Esophagus squamous epithelium (tissue), 5 donors: Measurements from ENCODE around the gene RBCK1. TPM values are rescaled to one million over a fixed set of nuclear protein-coding genes. Genes with fewer than 3 reads are reported as not detected.

Source experiments
- DNase-seq: peaks from one replicate; lab custom pipeline; 2025; lab: John Stamatoyannopoulos, UW
- H3K27ac ChIP-seq, 4 donors: fragments of 200-600 bp; sonication (generic); one replicate each; pipeline ENCODE4 v1.5.1; 2016 to 2019; ENCODE audit warnings: mild to moderate bottlenecking in 1 of 4
- H3K27me3 ChIP-seq, 4 donors: fragments of 200-600 bp; sonication (generic); 1 replicate in 3 of 4; 2 replicates in 1 of 4; pipeline versions ENCODE4 v1.5.1 to v1.6.0; 2017 to 2021; ENCODE audit warnings: antibody characterized with exemption in 1 of 4
- H3K36me3 ChIP-seq, 3 donors: fragments of 200-600 bp; sonication (generic); one replicate each; pipeline ENCODE4 v1.5.1; 2016 to 2019
- H3K4me1 ChIP-seq, 3 donors: fragments of 200-600 bp; sonication (generic); one replicate each; pipeline ENCODE4 v1.5.1; 2017 to 2019
- H3K4me3 ChIP-seq, 4 donors: fragments of 200-600 bp; sonication (generic); 1 replicate in 3 of 4; 2 replicates in 1 of 4; pipeline ENCODE4 v1.5.1; 2016 to 2019; ENCODE audit warnings: mild to moderate bottlenecking in 2 of 4, moderate library complexity in 1 of 4
- H3K9me3 ChIP-seq, 3 donors: fragments of 200-600 bp; sonication (generic); one replicate each; pipeline ENCODE4 v1.5.1; 2016 to 2019
- POLR2A ChIP-seq, 4 donors: fragments of 450-650 bp; IDR thresholded peaks; one replicate each; pipeline ENCODE4 v1.6.1; 2017; ENCODE audit warnings: antibody characterized with exemption in 4 of 4, mild to moderate bottlenecking in 4 of 4, moderate library complexity in 3 of 4
- WGBS, 2 donors: methylation state at CpG; one replicate each; pipeline ENCODE4 v1.1.5; 2018; 5-methylcytosine and 5-hydroxymethylcytosine counted together
- intact Hi-C: fragments of 100-400 bp; cut with DNase I; formaldehyde crosslinking; loops from one replicate; pipeline ENCODE4 v1.15.0; 2022
- total RNA-seq, 4 donors: library from RNA; depleted of rRNA; stranded (reverse); fragments of >200 nt; gene quantifications; one replicate each; pipeline ENCODE4 v1.1.0, GENCODE V29; 2016
- TF ChIP-seq, protein P1 (sequence below), 6 experiments: fragments of 450-650 bp in 4 of 6; fragments of 200-600 bp in 2 of 6; sonication (generic) in 2 of 6; IDR thresholded peaks; one replicate each; pipeline ENCODE4 v1.5.1; 2016 to 2019; ENCODE audit warnings: antibody characterized with exemption in 6 of 6, mild to moderate bottlenecking in 4 of 6, moderate library complexity in 4 of 6
- donor health status: DM: yes; HTN: yes; CAD: no.

RBCK1 gene
- total RNA-seq, 4 donors from 2014 or later = 46.9 to 79.8 (median 63.2) TPM

DNA sequence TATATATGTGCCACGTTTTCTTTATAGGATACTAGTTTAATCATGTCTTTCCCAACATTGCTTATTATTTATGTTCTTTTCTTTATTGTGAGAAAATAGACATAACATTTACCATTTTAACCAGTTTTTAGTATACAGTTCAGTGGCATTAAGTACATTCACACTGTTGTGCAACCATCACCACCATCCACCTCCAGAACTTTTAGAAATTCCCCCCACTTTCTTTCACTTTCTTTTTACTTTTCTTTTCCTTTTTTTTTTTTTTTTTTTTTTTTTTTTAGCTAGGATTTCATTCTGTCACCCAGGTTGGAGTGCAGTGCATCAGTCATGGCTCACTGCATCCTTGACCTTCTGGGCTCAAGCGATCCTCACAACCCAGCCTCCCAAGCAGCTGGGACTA lies 18.5 kb downstream of the RBCK1 start:
- H3K9me3 ChIP-seq = no peaks in the 10 kb centered on the region
- no peak overlapping the region for H3K4me3 ChIP-seq
- no peak overlapping the region for H3K27ac ChIP-seq
- peaks cover 21 to 100% (median 31%) of the 10 kb centered on the region in 3 donors for H3K36me3 ChIP-seq
- DNase-seq = no peak
- no peaks in the 10 kb centered on the region for H3K27me3 ChIP-seq
- intact Hi-C loops = no loop called here
- 90 to 98% methylated on average over 2 of the region's 2 CpGs for WGBS, 2 donors
- no peaks in the 10 kb centered on the region for H3K4me1 ChIP-seq
- TF ChIP-seq, protein P1, sequence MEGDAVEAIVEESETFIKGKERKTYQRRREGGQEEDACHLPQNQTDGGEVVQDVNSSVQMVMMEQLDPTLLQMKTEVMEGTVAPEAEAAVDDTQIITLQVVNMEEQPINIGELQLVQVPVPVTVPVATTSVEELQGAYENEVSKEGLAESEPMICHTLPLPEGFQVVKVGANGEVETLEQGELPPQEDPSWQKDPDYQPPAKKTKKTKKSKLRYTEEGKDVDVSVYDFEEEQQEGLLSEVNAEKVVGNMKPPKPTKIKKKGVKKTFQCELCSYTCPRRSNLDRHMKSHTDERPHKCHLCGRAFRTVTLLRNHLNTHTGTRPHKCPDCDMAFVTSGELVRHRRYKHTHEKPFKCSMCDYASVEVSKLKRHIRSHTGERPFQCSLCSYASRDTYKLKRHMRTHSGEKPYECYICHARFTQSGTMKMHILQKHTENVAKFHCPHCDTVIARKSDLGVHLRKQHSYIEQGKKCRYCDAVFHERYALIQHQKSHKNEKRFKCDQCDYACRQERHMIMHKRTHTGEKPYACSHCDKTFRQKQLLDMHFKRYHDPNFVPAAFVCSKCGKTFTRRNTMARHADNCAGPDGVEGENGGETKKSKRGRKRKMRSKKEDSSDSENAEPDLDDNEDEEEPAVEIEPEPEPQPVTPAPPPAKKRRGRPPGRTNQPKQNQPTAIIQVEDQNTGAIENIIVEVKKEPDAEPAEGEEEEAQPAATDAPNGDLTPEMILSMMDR (IDR thresholded peaks at IDR 0.05) = no peak
- no peak for TF ChIP-seq POLR2A (IDR thresholded peaks at IDR 0.05)

GRCh38 chr20:427401-427800 lies 19.3 kb downstream of the RBCK1 start:
- peaks cover 14 to 100% (median 25%) of the 10 kb centered on the region in 3 donors for H3K36me3 ChIP-seq
- no peaks in the 10 kb centered on the region for H3K9me3 ChIP-seq
- H3K4me3 ChIP-seq = no peak overlapping the region
- no peaks in the 10 kb centered on the region for H3K4me1 ChIP-seq
- H3K27ac ChIP-seq = no peak overlapping the region
- no peaks in the 10 kb centered on the region for H3K27me3 ChIP-seq
- intact Hi-C loops = no loop called here
- TF ChIP-seq, protein P1 (IDR thresholded peaks at IDR 0.05) = no peak
- TF ChIP-seq POLR2A (IDR thresholded peaks at IDR 0.05) = no peak
- WGBS, 2 donors = 95% methylated on average over 4 of the region's 4 CpGs; no CpG with 5 or more reads in 1 of the 2 donors
- DNase-seq = no peak

DNA sequence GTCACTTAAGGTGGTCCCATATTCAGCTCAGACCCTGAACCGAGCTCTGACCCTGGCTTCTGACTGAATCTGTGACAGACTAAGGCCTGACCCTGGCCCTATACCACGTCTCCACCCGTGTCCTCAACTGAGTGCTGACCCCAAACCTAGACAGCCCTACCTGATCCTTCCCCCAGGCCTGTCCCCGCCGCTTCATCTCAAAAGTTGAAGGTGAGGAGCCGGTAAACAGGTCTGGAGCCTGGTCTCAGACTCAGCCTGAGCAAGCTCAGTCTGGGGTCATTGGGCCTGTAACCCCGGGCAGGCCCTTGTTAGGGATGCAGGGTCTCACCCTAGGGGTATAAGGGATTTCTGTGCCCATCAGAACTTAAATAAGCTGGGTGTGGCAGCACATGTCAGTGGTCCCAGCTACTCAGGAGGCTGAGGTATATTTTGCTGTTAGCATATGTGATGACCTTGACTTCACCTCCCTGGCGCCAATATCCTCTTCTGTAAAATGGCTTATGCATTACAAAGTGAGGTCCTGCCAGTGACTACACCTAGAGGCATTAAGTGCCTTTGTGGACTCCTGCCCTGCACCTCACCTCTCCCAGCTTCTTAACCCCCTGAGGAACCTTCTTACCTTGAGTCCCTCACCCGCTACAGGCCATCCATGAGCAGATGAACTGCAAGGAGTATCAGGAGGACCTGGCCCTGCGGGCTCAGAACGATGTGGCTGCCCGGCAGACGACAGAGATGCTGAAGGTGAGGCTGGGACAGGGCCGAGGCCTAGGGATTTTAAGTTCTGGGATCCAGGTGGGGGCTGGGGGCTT lies 20.0 kb downstream of the RBCK1 start:
- intact Hi-C loops = no loop called here
- no peak for DNase-seq
- Histone ChIP-seq H3K4me3 (no peak overlapping the region), H3K27me3 (no peaks in the 10 kb centered on the region), H3K4me1 (peaks cover 0 to under 1% (median 0%) of the 10 kb centered on the region in 3 donors), H3K9me3 (no peaks in the 10 kb centered on the region), H3K27ac (no peak overlapping the region), H3K36me3 (peaks cover 8 to 100% (median 18%) of the 10 kb centered on the region in 3 donors)
- 91 to 92% methylated on average over 5 to 10 of the region's 14 CpGs for whole genome bisulfite sequencing, 2 donors
- TF ChIP-seq POLR2A (IDR thresholded peaks at IDR 0.05) = no peak
- TF ChIP-seq, protein P1 (IDR thresholded peaks at IDR 0.05) = no peak

DNA sequence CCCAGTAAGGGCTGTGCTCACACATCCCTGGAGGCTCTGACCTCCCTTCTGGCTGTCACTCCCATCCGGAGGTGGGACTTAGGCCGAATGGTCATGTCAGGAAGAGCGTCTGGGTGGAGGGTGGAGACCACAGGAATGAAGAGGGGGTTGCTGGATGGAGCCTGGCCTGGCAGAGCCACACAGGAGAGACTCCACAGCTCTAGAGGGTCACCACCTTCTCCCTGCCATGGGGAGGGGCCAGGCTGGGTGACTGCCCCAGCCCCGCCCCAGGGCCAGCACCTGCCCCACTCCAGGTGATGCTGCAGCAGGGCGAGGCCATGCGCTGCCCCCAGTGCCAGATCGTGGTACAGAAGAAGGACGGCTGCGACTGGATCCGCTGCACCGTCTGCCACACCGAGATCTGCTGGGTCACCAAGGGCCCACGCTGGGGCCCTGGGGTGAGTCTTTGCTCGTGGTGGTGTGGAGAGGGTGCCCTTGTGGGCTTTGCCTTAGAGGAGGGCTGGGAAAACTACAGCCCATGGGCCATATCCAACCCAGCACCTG lies 20.6 kb downstream of the RBCK1 start:
- Histone ChIP-seq H3K27me3 (no peaks in the 10 kb centered on the region), H3K4me3 (no peak overlapping the region), H3K27ac (no peak overlapping the region), H3K4me1 (peaks cover 0 to 7% (median 0%) of the 10 kb centered on the region in 3 donors), H3K9me3 (no peaks in the 10 kb centered on the region), H3K36me3 (peaks cover 8 to 96% (median 18%) of the 10 kb centered on the region in 3 donors)
- TF ChIP-seq, protein P1 (IDR thresholded peaks at IDR 0.05) = no peak
- TF ChIP-seq POLR2A (IDR thresholded peaks at IDR 0.05) = no peak
- DNase-seq = no peak
- WGBS, 2 donors = 91 to 93% methylated on average over 5 to 7 of the region's 14 CpGs
- intact Hi-C loops = no loop called here
